Esophagus muscularis mucosa (tissue), 3 donors: Measurements from ENCODE around the gene RAB30.

Source experiments
- POLR2AphosphoS5 ChIP-seq, 2 donors: sonication (generic); formaldehyde crosslinking; IDR thresholded peaks; one replicate each; pipeline ENCODE4 v1.6.1; 2017; ENCODE audit warnings: antibody characterized with exemption in 2 of 2
- TF ChIP-seq, protein P1 (sequence below), 3 experiments: fragments of 200-600 bp in 2 of 3; fragments of 450-650 bp in 1 of 3; sonication (generic) in 2 of 3; IDR thresholded peaks; one replicate each; pipeline ENCODE4 v1.5.1; 2017 to 2019; ENCODE audit warnings: antibody characterized with exemption in 3 of 3, mild to moderate bottlenecking in 2 of 3, moderate library complexity in 1 of 3

DNA sequence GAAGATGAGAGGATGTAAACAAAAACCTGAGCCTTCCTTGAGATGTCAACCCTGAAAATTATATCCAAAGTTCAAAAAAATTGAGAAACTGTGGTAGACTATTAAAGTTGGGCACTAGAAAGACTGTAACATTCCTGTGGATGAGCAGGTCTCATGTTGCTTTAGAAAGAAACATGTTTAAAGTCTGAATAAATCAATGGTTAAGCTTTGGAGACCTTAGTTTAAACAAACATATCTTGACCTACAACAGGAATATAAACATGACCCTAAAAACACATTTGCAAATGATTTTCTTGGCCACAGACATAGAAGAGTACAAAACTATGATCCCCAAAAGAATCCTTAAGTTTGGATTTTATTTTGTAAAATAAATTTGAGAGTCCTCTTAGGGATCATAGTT is 47.1 kb upstream of the RAB30 start:
- TF ChIP-seq, protein P1, sequence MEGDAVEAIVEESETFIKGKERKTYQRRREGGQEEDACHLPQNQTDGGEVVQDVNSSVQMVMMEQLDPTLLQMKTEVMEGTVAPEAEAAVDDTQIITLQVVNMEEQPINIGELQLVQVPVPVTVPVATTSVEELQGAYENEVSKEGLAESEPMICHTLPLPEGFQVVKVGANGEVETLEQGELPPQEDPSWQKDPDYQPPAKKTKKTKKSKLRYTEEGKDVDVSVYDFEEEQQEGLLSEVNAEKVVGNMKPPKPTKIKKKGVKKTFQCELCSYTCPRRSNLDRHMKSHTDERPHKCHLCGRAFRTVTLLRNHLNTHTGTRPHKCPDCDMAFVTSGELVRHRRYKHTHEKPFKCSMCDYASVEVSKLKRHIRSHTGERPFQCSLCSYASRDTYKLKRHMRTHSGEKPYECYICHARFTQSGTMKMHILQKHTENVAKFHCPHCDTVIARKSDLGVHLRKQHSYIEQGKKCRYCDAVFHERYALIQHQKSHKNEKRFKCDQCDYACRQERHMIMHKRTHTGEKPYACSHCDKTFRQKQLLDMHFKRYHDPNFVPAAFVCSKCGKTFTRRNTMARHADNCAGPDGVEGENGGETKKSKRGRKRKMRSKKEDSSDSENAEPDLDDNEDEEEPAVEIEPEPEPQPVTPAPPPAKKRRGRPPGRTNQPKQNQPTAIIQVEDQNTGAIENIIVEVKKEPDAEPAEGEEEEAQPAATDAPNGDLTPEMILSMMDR (IDR thresholded peaks at IDR 0.05), result no peak
- no peak for TF ChIP-seq POLR2AphosphoS5 (IDR thresholded peaks at IDR 0.05)
